ENCODE results near the gene NFYA. TPM values are rescaled to one million over a fixed set of nuclear protein-coding genes. Genes with fewer than 3 reads are reported as not detected.
"Not testable (repeated sequence)": the region's sequence is repeated elsewhere in the genome, so short reads cannot be mapped to it uniquely, and the experiment has no call there.

NFYA gene
- total RNA-seq, 2 donors from 2014 or later: 8.4 to 10.6 TPM

DNA sequence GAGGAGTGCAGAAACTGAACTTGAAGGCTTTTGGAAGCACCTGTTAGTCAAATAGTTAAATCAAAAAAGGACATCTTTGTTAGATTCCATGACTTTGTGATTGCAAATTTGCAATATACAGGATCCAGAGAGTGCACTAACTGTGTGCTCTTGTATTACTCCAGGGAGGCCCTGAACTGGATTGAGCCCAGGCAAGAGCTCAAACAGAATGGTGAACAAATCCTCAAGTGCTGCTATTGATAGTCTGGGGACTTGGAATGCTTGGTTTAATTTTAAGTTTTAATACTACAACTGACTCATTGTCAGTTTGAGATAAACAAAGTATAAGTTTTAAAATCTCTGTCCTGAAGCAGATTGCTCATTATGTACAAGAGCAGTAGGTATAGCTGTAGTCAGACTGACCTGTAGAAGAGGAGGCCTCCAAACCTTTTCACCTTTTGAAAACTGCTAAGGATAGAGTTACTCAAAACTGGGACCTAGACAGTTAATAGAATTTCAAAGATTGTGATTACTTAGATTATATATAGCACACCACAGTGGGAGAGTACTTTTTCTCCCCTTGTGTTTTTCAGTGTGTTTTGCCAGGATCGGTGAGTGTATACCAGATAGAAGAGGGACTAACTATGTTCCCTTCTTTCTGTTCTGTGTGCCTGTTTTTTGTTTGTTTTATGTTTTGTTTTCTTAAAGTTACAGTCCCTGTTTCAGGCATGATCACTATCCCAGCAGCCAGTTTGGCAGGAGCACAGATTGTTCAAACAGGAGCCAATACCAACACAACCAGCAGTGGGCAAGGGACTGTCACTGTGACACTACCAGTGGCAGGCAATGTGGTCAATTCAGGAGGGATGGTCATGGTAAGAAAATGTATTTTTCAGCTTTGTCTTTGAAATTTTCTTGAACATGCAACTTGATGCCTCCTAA, 18.3 kb downstream of the NFYA start:
- DNase-seq (ENCODE audit: low spot score): no peak
- intact Hi-C loops (cut with DNase I): no loop called here

DNA sequence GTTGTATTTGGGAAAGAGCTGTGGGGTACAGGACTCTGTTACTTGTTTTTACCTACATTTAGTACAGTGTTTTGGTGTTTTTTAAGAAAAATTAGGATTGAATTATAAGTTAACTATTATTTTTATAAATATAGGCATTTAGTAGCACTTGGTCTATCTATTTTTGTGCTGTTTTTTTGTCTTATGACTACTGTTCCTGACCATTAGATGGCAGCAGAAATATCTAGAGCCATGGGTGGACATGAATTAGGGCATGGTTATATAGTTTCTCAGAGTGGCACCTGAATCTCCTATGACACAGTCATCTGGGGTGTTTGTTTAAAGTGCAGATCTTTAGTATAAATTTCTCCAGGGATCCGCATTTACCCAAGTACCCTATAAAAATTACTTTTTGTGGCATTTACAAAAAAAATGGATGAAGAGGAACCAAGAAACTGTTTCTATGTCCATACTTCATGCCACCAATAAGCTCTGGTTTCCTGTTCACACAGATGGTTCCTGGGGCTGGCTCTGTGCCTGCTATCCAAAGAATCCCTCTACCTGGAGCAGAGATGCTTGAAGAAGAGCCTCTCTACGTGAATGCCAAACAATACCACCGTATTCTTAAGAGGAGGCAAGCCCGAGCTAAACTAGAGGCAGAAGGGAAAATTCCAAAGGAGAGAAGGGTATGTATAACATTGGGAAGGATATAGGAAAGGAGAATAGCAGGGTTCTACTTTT, 19.8 kb downstream of the NFYA start:
- no peak for DNase-seq (ENCODE audit: low spot score)
- intact Hi-C loops (cut with DNase I): no loop called here

DNA sequence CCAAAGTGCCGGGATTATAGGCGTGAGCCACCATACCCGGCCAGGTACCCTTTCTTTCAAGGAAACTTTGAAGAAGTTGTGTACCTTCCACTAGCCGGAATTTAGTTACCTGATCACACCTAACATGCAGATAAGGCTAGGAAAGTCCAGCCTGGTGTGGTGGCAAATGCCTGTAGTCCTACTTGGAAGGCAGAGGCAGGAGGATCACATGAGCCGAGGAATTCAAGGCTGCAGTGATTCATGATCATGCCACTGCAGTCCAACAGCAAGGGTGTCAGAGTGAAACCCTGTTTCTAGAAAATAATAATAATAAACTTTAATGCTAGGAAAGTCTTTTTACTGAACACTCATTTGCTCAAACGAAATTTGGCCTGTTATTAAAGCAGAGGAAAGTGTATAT, 21.0 kb downstream of the NFYA start:
- intact Hi-C loops (cut with DNase I): no loop called here

DNA sequence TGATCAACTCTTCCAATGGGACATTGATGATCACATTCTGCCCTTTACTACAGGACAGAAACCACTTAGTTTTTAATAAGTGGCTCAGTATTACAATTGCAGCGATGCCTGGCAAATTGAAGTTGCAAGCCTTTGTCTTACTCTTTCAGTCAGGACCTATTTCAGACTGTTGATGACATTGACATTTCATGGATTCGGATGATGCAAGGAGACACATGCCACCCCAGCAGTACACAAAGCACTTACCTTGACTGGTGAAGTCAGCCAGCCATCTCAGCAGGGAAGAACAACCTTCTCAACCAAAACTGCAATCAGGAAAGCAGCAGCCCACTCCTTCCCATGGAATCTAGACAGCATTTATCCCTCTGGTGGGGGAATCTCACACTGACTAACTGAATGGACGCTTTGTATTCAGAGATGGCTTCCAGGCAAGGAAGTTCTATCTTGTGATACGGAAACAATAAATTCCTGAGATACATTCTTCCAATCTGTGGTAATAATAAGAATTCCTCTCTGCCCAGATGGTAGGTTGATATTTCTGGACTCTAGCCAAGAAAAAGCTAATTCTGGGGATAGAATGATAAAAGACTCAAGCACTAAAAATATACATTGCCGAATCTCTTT, 24.8 kb downstream of the NFYA start:
- no peak for DNase-seq (ENCODE audit: low spot score)
- intact Hi-C loops (cut with DNase I): no loop called here

More for the DNA sequence above, 21.0 kb downstream of the NFYA start:
- DNase-seq (ENCODE audit: low spot score): no peak

DNA sequence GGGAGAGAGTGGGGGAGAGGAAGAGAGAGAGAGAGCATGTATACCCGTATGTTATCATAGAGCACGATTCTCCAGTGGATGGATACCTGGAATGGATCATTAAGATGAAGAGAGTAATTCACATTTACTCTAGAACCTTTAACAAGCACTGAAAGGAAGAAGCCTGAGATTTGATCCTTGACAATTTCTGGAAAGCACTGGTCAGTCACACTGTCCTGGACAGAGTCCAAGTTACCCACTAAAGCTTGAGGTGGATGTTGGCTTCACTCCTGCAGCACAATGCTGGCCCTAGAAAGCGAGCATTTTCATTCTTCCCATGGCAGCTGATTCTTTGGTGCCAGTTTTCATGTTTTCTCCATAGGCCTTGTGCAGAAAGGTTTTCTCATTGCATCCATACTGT, 25.6 kb downstream of the NFYA start:
- intact Hi-C loops (cut with DNase I): no loop called here
- no peak for DNase-seq (ENCODE audit: low spot score)

DNA sequence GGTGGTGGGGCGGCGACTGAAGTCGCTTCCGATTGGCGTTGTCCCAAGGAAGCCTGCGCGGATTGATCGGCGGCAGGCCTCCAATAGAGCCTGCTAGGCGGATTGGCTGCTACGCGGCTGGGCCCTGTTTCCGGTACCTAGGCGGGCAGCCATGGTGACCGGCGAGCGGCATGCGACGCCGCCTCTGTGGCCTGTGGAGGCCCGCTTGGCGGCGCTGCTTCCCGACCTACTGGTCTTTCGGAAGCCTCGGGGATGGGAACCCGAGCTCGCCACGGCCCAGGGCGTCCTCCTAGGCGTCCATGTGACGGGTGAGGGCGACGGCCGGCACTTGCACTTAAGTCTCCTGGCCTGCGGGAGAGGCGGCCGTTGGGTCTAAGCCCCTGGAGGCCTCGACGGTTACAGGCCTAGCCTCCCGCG, 28.1 kb downstream of the NFYA start:
- intact Hi-C loops (cut with DNase I): no loop called here
- no peak for DNase-seq (ENCODE audit: low spot score)

DNA sequence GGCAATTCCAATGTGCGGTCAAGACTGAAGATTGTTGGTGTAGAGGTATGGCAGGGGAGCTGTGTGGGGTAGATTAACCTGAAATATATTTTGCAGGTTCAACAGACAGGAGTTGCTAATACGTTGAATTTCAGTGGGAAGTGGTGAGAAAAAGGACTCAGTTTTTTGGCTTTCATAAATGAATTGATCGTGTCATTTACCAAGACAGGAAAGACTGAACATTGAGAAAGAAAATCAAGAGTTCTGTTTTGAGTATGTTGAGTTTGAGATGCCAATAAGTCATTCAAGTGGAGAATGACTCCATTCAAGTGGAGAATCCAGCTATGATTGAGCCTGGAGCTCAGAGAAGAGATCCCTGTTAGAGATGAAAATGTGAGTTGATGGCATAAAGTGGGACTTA, 31.1 kb downstream of the NFYA start:
- intact Hi-C loops (cut with DNase I): no loop called here
- no peak for DNase-seq (ENCODE audit: low spot score)

DNA sequence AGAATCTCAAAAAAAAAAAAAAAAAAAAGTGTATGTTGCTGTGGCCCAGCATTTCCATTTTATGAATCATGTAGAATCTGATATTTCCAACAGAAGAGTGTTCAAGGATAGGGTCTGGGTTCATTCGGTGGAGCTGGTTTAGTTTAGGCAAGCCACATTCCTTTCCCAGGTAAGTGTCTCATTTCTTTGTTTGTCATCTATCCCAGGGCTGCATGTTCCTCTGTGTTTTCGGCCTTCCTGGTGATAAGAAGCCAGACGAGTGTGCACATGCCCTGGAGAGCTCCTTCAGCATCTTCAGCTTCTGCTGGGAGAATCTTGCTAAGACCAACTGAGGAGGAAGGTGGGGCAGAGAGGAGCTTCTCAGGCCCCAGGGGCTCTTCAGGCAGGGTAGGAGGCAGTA, 38.2 kb downstream of the NFYA start:
- no peak for DNase-seq (ENCODE audit: low spot score)
- intact Hi-C loops (cut with DNase I): no loop called here

DNA sequence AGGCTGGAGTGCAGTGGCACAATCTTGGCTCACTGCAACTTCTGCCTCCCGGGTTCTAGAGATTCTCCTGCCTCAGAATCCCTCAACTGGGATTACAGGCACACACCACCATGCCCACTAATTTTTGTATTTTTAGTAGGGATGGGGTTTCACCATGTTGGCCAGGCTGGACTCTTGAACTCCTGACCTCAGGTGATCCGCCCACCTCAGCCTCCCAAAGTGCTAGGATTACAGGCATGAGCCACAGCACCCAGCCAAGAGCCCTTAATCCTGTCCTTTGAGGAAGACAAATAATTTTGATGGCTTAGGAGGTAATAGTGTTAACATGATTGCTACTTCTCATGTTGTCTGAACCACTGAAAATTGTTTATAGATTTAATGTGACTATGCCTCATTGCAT, 42.3 kb downstream of the NFYA start:
- DNase-seq (ENCODE audit: low spot score); intact Hi-C loops (cut with DNase I): not testable (repeated sequence)

DNA sequence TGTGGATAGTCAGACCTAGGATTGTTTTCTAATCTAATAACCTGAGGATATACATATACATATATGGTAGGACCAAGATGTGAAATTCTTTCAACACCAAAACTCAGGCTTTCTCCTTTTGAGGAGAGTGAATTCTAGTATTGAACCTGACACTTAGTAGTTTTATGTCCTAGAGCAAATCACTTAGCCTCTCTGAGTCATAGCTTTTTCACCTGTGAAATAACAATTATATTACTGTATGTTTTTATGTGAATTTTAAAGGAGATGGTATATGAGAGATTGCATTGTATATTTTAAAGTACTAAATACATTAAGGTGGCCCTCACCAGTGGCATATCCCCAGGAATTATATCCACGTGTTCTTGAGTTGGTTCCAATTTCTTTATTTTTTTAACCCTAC, 46.7 kb downstream of the NFYA start:
- DNase-seq (ENCODE audit: low spot score): no peak
- intact Hi-C loops (cut with DNase I): no loop called here

DNA sequence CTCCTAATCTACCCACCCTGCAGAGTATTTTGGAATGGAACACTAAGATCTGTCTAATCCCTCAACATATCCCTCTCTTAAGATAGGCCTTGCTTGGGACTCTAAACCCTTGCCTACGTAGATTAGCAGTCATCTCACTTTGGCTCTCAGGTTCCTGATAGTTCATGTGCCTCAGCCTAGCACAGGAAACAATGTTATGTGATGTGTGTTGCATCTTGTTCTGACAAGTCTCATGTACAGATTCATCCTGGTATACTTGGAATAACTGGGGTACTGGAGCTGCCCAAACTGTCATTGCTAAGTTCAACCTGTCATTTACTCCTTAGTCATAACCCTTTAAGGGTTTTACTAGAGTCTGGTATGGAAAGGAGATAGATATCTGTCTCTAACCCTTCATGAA, 47.3 kb downstream of the NFYA start:
- intact Hi-C loops (cut with DNase I): no loop called here
- no peak for DNase-seq (ENCODE audit: low spot score)

DNA sequence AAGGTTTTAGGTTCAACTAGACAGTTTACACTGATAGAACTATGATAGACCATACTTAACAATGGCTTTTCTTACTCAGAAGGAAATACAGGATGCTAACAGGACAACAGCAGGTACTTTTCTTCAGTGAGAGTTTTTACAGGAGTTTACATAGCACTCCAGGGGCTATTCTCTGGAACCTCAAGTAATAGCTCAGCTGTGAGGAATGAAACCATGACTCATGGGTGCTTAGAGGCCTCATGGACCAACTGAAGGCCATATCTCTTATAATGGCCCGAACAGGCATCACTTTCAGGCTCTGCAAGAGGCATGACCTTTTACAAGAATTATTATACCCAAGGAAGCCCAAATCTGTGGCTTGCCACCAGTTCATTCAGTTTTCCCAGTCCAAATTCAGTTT, 49.6 kb downstream of the NFYA start:
- intact Hi-C loops (cut with DNase I): no loop called here
- DNase-seq (ENCODE audit: low spot score): no peak

DNA sequence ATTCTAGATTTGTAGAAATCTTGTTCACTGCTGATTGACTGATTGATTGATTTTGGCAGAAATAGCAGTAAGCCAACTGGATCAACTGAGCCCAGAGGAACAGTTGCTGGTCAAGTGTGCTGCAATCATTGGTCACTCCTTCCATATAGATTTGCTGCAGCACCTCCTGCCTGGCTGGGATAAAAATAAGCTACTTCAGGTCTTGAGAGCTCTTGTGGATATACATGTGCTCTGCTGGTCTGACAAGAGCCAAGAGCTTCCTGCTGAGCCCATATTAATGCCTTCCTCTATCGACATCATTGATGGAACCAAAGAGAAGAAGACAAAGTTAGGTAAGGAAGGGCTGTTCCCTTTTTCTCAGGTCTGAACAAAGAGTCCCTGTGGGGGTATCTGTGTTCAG, 50.1 kb downstream of the NFYA start:
- intact Hi-C loops (cut with DNase I): no loop called here
- DNase-seq (ENCODE audit: low spot score): no peak

DNA sequence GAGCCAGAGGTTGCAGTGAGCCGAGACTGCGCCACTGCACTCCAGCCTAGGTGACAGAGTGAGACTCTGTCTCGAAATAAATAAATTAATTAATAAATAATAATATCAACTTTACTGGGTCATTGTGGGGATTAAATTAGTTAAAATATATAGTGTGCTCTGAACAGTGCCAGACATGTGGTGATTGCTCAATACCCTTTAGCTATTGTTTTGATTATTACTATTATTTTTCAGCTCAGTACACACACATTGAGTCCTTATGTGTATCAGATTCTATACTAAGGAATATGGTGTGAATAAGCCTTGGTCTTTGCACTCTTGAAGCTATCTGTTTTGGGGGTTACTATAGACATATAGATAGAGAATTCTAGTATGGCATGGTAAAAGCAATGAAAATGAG, 52.5 kb downstream of the NFYA start:
- no peak for DNase-seq (ENCODE audit: low spot score)
- intact Hi-C loops (cut with DNase I): no loop called here

DNA sequence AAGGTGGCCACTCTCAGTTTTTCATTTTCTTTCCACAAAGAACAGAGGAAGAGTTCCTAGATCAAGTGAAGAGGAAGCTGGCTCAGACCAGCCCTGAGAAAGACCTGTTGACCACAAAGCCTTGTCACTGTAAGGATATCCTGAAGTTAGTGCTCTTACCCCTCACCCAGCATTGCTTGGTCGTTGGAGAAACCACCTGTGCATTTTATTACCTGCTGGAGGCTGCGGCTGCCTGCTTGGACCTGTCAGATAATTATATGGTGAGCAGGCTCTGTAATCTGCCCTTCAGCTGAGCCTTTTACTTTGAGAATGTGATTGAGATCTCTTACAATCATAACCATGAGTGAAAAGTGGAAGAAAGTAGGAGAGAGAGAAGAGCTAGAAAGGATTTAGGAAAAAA, 59.5 kb downstream of the NFYA start:
- no peak for DNase-seq (ENCODE audit: low spot score)

DNA sequence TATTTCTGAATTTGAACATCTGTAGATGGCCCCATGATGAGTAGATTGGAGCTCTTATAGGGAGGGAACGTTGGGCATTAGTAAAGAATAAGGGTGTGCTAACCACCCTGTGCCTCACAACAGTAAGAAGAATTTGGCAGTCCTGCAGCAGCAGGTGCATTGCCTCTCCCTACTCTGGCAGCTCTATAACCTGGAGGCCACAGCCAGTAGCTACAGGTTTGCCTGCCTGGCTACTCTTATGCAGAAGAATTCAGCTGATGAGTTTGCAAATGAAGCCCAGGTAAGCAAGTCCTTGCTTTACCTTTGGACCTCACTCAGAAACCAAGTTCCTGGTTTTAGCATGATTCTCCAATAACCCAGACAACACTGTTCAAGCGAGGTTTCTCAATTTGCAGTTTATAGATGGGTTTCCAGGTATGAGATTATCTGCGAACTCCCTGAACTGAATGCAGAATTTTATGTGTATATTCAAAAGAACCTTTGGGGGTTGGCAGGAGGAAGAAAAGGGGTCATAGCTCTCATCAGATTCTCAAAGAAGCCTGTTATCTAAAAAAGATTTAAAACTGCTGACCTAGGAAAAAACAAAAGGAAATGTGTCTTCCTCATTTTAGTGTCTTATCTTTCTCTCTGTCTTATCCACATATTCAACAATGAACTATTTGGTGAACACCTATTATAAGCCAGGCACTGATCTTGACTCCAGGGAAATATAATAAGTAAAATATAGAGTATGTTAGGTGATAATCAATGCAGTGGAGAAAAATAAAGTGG, 62.5 kb downstream of the NFYA start:
- no peak for DNase-seq (ENCODE audit: low spot score)
- intact Hi-C loops (cut with DNase I): no loop called here

More for the DNA sequence above, 59.5 kb downstream of the NFYA start:
- intact Hi-C loops (cut with DNase I): no loop called here

DNA sequence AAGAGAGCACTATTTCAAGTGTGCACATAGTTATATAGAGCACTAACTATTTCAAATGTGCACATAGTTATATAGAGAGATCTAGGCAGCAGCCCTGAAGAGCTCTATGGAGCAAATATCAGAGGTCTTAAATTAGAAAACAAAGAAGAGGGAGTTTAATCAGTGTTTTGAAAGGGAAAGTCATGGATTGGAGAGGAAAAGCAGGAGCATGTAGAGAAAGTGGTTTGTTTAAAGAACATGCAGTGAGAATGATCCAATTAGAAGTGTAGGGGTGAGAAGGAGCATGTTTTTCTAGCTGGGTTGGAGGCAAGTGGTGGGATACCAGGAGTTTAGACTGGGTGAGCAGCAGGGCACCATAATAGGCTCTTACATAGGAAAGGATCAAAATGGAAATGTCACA, 64.1 kb downstream of the NFYA start:
- intact Hi-C loops (cut with DNase I): no loop called here

DNA sequence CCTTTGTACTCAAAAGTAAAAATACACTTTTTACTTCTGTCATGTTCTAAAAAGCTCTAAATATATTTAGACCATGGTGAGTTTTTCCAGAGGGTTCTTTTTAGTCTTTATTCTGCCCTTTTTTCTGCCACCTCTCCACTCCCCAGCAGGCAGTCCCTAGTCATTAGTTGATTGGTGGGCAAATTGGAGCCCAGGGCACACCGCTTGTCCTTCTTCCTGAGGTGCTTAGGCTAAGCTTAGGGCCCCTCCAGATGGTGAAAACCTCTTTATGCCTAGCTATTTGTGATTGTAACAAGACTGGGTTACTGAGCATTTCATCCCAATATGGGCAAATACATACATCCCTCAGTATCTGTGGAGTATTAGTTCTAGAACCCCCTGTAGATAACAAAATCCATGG, 75.1 kb downstream of the NFYA start:
- DNase-seq (ENCODE audit: low spot score): no peak
- intact Hi-C loops (cut with DNase I): no loop called here

More for the DNA sequence above, 64.1 kb downstream of the NFYA start:
- DNase-seq (ENCODE audit: low spot score): no peak

Measured in posterior vena cava (tissue), 2 donors.